T-helper 1 cell treated with Interleukin-12 subunit alpha and Interleukin-12 subunit beta and Interleukin-4 antibody, amounts not matched to agents 30 ng/mL and 1 ng/mL, for 36 hours (primary cell): ENCODE results near the gene ZNF568. TPM values are rescaled to one million over a fixed set of nuclear protein-coding genes. Genes with fewer than 3 reads are reported as not detected.

Source experiments
- intact Hi-C: fragments of 100-400 bp; cut with micrococcal nuclease; formaldehyde crosslinking; loops from one replicate; pipeline ENCODE4 v1.15.1; 2024
- total RNA-seq: library from RNA; stranded (reverse); gene quantifications from 2 replicates; pipeline ENCODE4 v1.2.3, GENCODE V29; 2022

The ZNF568 gene
- total RNA-seq: 5.0 and 6.7 TPM in 2 replicates

- intact Hi-C loops: loop anchor here (1.0 to 5.0 kb wide), 22 partner anchors 57 to 863 kb away; partner anchors contain the start of genes ZFP14, ZFP30, ZNF260 and ZNF345
These were observed at the start of gene ZNF568, which contains the start of gene ZNF829 for GRCh38 chr19:36915992-36916830. TSS of gene ZNF568 (plus strand) at chr19:36916332. CDS start at chr19:36922771, 6,439 bp downstream. TSS of gene ZNF829 (minus strand) at chr19:36916291. CDS start at chr19:36915167, 1,124 bp downstream.

GRCh38 chr19:36876993-36877938 lies 38.9 kb upstream of the ZNF568 start:
- intact Hi-C loops: no loop called here

GRCh38 chr19:36891768-36892357 lies 24.3 kb upstream of the ZNF568 start:
- intact Hi-C loops: no loop called here

- intact Hi-C loops: no loop called here
These were observed 21.2 kb upstream of the ZNF568 start for GRCh38 chr19:36894849-36895383.

GRCh38 chr19:36898422-36898821 lies 17.7 kb upstream of the ZNF568 start:
- intact Hi-C loops: no loop called here

GRCh38 chr19:36916991-36917390 lies 859 bp downstream of the ZNF568 start:
- intact Hi-C loops: loop anchor here (1.0 to 5.0 kb wide), 22 partner anchors 56 to 862 kb away; partner anchors contain the start of genes ZFP14, ZFP30, ZNF260 and ZNF345

- intact Hi-C loops: loop anchor here (5.0 kb wide), 1 partner anchor 791 kb away; no protein-coding TSS in a partner anchor
These were observed 2.0 kb downstream of the ZNF568 start for GRCh38 chr19:36918090-36918489.

GRCh38 chr19:36931684-36932083 lies 15.6 kb downstream of the ZNF568 start:
- intact Hi-C loops: no loop called here

GRCh38 chr19:36939153-36939552 lies 23.0 kb downstream of the ZNF568 start:
- intact Hi-C loops: no loop called here

GRCh38 chr19:36950335-36951119 lies 34.4 kb downstream of the ZNF568 start:
- intact Hi-C loops: no loop called here

- intact Hi-C loops: no loop called here
These were observed 46.2 kb downstream of the ZNF568 start for GRCh38 chr19:36962346-36962745.

- intact Hi-C loops: no loop called here
These were observed 47.1 kb downstream of the ZNF568 start for GRCh38 chr19:36963280-36963679.

- intact Hi-C loops: loop anchor here (1.0 to 2.0 kb wide), 3 partner anchors 199 to 594 kb away; partner anchors contain the start of genes ZFP14 and ZNF383
These were observed 56.4 kb downstream of the ZNF568 start for GRCh38 chr19:36972571-36972970.

GRCh38 chr19:36973021-36973843 lies 57.1 kb downstream of the ZNF568 start:
- intact Hi-C loops: loop anchor here (1.0 to 2.0 kb wide), 9 partner anchors 57 to 806 kb away; partner anchors contain the start of genes ZFP14, ZNF260, ZNF345 and ZNF383

GRCh38 chr19:36973844-36974195 lies 57.7 kb downstream of the ZNF568 start:
- intact Hi-C loops: loop anchor here (1.0 to 2.0 kb wide), 9 partner anchors 58 to 805 kb away; partner anchors contain the start of genes ZFP14, ZNF260, ZNF345 and ZNF383

GRCh38 chr19:36986131-36986530 lies 70.0 kb downstream of the ZNF568 start:
- intact Hi-C loops: no loop called here

GRCh38 chr19:36986601-36987000 lies 70.5 kb downstream of the ZNF568 start:
- intact Hi-C loops: no loop called here

GRCh38 chr19:36987091-36987490 lies 71.0 kb downstream of the ZNF568 start:
- intact Hi-C loops: no loop called here
